ENCODE data around the gene PFKL.

DNA sequence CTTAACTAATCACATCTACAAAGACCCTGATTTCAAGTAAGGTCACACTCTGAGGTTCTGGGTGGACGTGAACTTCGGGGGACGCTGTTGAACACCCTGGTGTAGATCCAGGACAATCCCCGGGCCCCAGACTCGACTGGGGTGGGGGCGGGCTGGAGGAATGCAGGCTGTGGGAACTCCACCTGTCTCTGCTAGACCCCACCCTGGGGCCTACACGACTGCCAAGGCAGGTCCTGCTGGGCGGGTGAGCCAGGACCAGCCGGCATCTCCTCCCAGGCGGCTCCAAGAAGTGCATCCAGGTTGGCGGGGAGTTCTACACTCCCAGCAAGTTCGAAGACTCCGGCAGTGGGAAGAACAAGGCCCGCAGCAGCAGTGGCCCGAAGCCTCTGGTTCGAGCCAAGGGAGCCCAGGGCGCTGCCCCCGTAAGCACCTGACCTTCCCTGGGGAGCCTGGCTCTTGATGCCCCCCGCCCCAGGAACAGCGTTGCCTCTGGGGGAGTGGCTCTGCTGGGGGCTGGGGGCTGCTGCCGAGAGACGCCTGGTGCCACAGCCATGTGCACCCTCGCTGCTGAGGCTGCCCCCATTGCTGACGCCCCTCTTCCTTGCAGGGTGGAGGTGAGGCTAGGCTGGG is 10.4 kb upstream of the PFKL start:
- TF ChIP-seq, protein P1, sequence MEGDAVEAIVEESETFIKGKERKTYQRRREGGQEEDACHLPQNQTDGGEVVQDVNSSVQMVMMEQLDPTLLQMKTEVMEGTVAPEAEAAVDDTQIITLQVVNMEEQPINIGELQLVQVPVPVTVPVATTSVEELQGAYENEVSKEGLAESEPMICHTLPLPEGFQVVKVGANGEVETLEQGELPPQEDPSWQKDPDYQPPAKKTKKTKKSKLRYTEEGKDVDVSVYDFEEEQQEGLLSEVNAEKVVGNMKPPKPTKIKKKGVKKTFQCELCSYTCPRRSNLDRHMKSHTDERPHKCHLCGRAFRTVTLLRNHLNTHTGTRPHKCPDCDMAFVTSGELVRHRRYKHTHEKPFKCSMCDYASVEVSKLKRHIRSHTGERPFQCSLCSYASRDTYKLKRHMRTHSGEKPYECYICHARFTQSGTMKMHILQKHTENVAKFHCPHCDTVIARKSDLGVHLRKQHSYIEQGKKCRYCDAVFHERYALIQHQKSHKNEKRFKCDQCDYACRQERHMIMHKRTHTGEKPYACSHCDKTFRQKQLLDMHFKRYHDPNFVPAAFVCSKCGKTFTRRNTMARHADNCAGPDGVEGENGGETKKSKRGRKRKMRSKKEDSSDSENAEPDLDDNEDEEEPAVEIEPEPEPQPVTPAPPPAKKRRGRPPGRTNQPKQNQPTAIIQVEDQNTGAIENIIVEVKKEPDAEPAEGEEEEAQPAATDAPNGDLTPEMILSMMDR (IDR thresholded peaks at IDR 0.05), result no peak
- no peak for TF ChIP-seq EZH2 (IDR thresholded peaks at IDR 0.05)

All from neural progenitor cell (in vitro differentiated cells).